ENCODE measurements around the gene CDKN2AIPNL. TPM values are rescaled to one million over a fixed set of nuclear protein-coding genes. Genes with fewer than 3 reads are reported as not detected.

Gene CDKN2AIPNL
- total RNA-seq, 1 experiment from 2014 or later, result 35.3 TPM

DNA sequence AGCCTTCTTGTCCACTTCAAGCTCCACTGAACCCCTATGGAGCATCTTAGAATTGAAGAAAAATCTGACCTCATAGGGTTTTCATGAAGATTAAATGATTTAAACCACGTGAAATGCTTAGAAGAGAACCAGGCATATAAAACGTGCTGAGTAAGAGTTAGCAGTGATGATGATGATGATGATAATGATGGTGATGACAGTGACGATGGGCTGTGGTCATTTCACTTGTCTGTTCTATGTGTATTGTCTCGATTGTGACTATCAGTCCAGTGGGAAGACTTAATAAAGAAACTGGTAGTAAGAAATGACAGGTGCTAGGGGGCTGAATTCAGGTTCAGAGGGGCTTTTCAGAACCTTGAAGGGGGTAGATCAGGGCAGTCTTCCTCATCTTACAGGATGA lies 45.1 kb upstream of the CDKN2AIPNL start:
- Histone ChIP-seq H3K9me2 (ENCODE audit: insufficient read depth) (no peaks in the 10 kb centered on the region), H2AFZ (no peak overlapping the region), H4K20me1 (ENCODE audit: insufficient read depth) (no peaks in the 10 kb centered on the region), H3K4me1 (replicated peaks; ENCODE audit: insufficient read depth) (peaks cover 8% of the 10 kb centered on the region), H3K9me3 (ENCODE audit: insufficient read depth, low read depth) (no peaks in the 10 kb centered on the region), H3K4me3 (no peak overlapping the region), H3K4me2 (no peak overlapping the region), H3K79me2 (ENCODE audit: low read depth) (no peaks in the 10 kb centered on the region), H3K36me3 (ENCODE audit: low read depth) (no peaks in the 10 kb centered on the region), H3F3A (ENCODE audit: insufficient read depth, low read depth) (peaks cover 7% of the 10 kb centered on the region; the same call in 1 of the 2 replicates), H3K27ac (no peak overlapping the region), H3K27me3 (ENCODE audit: insufficient read depth, low read depth) (no peaks in the 10 kb centered on the region)
- BruUV-seq (replicated peaks), result no TSS peak
- ChIA-PET CTCF (interaction anchor here (0.6 to 0.7 kb wide), 2 partner anchors 131 to 1280 kb away, joined by 3 to 5 read pairs; no protein-coding TSS in a partner anchor), POLR2A (ENCODE audit: unreplicated experiment) (no interaction called here)
- DNase-seq, result no peak
- TF ChIP-seq EZH2 (IDR thresholded peaks at IDR 0.05; ENCODE audit: low read depth), result no peak
- no peak for TF ChIP-seq CTCF (conservative IDR thresholded peaks at IDR 0.05)
- intact Hi-C loops (cut with micrococcal nuclease; ENCODE audit: unreplicated experiment), result no loop called here

DNA sequence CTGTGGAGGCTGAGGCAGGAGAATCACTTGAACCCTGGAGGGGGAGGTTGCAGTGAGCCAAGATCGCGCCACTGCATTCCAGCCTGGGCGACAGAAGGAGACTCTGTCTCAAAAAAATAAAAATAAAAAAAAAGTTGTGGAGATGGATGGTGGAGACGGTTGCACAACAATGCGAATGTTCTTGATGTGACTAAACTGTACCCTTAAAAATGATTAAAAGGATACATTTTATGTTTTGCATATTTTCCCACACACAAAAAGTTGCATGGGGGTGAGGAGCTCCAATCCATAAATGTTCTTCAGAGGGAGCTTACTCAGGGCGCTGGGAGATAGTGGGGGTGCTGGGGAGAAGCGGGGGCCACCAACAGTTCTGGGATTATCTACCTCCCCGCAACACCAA lies 43.8 kb upstream of the CDKN2AIPNL start:
- intact Hi-C loops (cut with micrococcal nuclease; ENCODE audit: unreplicated experiment), result no loop called here
- H3K27ac ChIP-seq, result no peak overlapping the region
- POLR2A ChIA-PET (ENCODE audit: unreplicated experiment), result no interaction called here

DNA sequence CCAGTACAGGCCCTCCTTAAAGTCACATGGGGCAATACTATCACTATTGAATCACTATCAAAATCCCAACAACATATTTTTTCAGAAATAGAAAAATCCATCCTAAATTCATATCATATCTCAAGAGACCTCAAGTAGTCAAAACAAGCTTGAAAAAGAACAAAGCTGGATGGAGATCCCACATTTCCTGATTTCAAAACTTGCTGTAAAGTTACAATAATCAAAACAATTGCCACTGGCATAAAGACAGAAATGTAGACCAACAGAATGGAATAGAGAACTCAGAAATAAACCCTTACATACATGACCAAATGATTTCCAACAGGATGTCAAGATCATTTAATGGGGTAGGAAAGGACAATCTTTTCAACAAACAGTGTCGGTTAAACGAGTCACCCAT lies 41.3 kb upstream of the CDKN2AIPNL start:
- POLR2A ChIA-PET (ENCODE audit: unreplicated experiment), result interaction anchor here (0.7 kb wide), 1 partner anchor 36 kb away, joined by 3 read pairs; no protein-coding TSS in a partner anchor
- Histone ChIP-seq H3K4me2 (no peak overlapping the region), H3K36me3 (ENCODE audit: low read depth) (no peaks in the 10 kb centered on the region)

More for the DNA sequence above, 43.8 kb upstream of the CDKN2AIPNL start:
- Histone ChIP-seq H4K20me1 (ENCODE audit: insufficient read depth) (no peaks in the 10 kb centered on the region), H3K4me1 (replicated peaks; ENCODE audit: insufficient read depth) (peaks cover 14% of the 10 kb centered on the region), H3F3A (ENCODE audit: insufficient read depth, low read depth) (peaks cover 10% of the 10 kb centered on the region; the same call in 1 of the 2 replicates), H3K4me3 (no peak overlapping the region), H3K4me2 (no peak overlapping the region), H3K9me2 (ENCODE audit: insufficient read depth) (no peaks in the 10 kb centered on the region), H3K79me2 (ENCODE audit: low read depth) (no peaks in the 10 kb centered on the region), H3K9me3 (ENCODE audit: insufficient read depth, low read depth) (no peaks in the 10 kb centered on the region), H2AFZ (no peak overlapping the region), H3K36me3 (ENCODE audit: low read depth) (no peaks in the 10 kb centered on the region), H3K27me3 (ENCODE audit: insufficient read depth, low read depth) (no peaks in the 10 kb centered on the region)
- no peak for DNase-seq
- CTCF ChIA-PET, result no interaction called here
- TF ChIP-seq CTCF (conservative IDR thresholded peaks at IDR 0.05) (no peak), EZH2 (IDR thresholded peaks at IDR 0.05; ENCODE audit: low read depth) (no peak)
- BruUV-seq (replicated peaks), result no TSS peak

More for the DNA sequence above, 41.3 kb upstream of the CDKN2AIPNL start:
- Histone ChIP-seq H3K79me2 (ENCODE audit: low read depth) (no peaks in the 10 kb centered on the region), H3K27ac (no peak overlapping the region), H3K4me3 (no peak overlapping the region), H3K9me3 (ENCODE audit: insufficient read depth, low read depth) (no peaks in the 10 kb centered on the region), H3K4me1 (replicated peaks; ENCODE audit: insufficient read depth) (peaks cover 14% of the 10 kb centered on the region), H4K20me1 (ENCODE audit: insufficient read depth) (no peaks in the 10 kb centered on the region), H3K27me3 (ENCODE audit: insufficient read depth, low read depth) (no peaks in the 10 kb centered on the region), H3K9me2 (ENCODE audit: insufficient read depth) (no peaks in the 10 kb centered on the region), H3F3A (ENCODE audit: insufficient read depth, low read depth) (peaks cover 10% of the 10 kb centered on the region; the same call in 1 of the 2 replicates), H2AFZ (no peak overlapping the region)
- intact Hi-C loops (cut with micrococcal nuclease; ENCODE audit: unreplicated experiment), result no loop called here
- DNase-seq, result no peak
- CTCF ChIA-PET, result no interaction called here
- BruUV-seq (replicated peaks), result no TSS peak
- TF ChIP-seq CTCF (conservative IDR thresholded peaks at IDR 0.05) (no peak), EZH2 (IDR thresholded peaks at IDR 0.05; ENCODE audit: low read depth) (no peak)
